ENCODE data around the gene PLPPR3. TPM values are rescaled to one million over a fixed set of nuclear protein-coding genes. Genes with fewer than 3 reads are reported as not detected.

Gene PLPPR3
- total and polyA plus RNA-seq, 9 of the 15 experiments (the other 6 are each of a cell fraction or from before 2014, with no cell fraction given): 0.01 to 48.2 (median 8.6) TPM

DNA sequence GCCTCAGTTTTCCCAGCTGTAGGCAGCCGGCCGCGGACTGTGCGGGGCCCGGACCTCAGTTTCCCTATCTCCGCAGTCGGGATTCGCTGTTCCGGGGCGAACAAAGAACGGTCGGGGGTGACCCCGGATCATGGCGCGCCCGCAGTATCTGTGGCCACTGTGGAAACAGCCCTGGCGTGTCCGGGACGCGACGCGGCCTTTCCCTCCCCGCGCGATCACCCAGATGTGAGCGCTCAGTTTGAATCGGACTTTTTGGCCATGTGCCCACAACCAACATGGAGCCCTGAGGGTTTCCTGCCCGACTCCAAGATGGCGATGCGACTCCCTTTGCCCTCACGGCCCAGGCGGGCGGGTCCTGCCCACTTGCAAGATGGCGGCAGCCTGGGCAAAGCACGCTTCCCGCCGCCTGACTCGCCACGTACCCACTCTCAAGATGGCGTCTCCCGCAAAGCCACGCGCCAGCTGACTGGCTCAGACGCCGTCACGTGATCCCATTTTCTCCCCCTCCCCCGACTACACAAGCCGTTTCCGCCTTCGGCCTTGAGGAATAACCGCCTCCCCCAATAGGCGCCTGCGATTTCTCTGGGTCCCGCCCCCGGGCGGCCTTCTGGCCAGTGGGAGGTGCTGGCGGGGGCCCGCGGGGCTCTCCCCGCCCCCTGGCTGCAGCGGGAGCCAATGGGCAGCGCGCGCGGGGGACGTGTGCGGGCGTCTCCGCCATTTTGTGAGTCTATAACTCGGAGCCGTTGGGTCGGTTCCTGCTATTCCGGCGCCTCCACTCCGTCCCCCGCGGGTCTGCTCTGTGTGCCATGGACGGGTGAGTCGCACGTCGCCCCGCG, 24.8 kb downstream of the PLPPR3 start, which contains the start of gene PTBP1 (continued):
- TF ChIP-seq FOXM1 (IDR thresholded peaks at IDR 0.05; ENCODE audit: low read depth): no peak; the same call in 1 of the 2 replicates
- TF ChIP-seq FOXM1 (CRISPR knock-in tag; IDR thresholded peaks at IDR 0.05; ENCODE audit: low read depth): no peak; the same call in 1 of the 2 replicates
- no peak for TF ChIP-seq ZKSCAN3 (CRISPR knock-in tag; IDR thresholded peaks at IDR 0.05)
- TF ChIP-seq, protein P1, sequence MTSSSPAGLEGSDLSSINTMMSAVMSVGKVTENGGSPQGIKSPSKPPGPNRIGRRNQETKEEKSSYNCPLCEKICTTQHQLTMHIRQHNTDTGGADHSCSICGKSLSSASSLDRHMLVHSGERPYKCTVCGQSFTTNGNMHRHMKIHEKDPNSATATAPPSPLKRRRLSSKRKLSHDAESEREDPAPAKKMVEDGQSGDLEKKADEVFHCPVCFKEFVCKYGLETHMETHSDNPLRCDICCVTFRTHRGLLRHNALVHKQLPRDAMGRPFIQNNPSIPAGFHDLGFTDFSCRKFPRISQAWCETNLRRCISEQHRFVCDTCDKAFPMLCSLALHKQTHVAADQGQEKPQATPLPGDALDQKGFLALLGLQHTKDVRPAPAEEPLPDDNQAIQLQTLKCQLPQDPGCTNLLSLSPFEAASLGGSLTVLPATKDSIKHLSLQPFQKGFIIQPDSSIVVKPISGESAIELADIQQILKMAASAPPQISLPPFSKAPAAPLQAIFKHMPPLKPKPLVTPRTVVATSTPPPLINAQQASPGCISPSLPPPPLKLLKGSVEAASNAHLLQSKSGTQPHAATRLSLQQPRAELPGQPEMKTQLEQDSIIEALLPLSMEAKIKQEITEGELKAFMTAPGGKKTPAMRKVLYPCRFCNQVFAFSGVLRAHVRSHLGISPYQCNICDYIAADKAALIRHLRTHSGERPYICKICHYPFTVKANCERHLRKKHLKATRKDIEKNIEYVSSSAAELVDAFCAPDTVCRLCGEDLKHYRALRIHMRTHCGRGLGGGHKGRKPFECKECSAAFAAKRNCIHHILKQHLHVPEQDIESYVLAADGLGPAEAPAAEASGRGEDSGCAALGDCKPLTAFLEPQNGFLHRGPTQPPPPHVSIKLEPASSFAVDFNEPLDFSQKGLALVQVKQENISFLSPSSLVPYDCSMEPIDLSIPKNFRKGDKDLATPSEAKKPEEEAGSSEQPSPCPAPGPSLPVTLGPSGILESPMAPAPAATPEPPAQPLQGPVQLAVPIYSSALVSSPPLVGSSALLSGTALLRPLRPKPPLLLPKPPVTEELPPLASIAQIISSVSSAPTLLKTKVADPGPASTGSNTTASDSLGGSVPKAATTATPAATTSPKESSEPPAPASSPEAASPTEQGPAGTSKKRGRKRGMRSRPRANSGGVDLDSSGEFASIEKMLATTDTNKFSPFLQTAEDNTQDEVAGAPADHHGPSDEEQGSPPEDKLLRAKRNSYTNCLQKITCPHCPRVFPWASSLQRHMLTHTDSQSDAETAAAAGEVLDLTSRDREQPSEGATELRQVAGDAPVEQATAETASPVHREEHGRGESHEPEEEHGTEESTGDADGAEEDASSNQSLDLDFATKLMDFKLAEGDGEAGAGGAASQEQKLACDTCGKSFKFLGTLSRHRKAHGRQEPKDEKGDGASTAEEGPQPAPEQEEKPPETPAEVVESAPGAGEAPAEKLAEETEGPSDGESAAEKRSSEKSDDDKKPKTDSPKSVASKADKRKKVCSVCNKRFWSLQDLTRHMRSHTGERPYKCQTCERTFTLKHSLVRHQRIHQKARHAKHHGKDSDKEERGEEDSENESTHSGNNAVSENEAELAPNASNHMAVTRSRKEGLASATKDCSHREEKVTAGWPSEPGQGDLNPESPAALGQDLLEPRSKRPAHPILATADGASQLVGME (CRISPR knock-in tag; IDR thresholded peaks at IDR 0.05): no peak
- TF ChIP-seq JUNB (CRISPR knock-in tag; conservative IDR thresholded peaks at IDR 0.05): no peak
- peak; percentile 100 for TF ChIP-seq EP400 (IDR thresholded peaks at IDR 0.05)
- no peak for TF ChIP-seq TRIM28 (IDR thresholded peaks at IDR 0.05)
- TF ChIP-seq POLR2A (conservative IDR thresholded peaks at IDR 0.05): peak; percentile 86
- TF ChIP-seq, protein P2, sequence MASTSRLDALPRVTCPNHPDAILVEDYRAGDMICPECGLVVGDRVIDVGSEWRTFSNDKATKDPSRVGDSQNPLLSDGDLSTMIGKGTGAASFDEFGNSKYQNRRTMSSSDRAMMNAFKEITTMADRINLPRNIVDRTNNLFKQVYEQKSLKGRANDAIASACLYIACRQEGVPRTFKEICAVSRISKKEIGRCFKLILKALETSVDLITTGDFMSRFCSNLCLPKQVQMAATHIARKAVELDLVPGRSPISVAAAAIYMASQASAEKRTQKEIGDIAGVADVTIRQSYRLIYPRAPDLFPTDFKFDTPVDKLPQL (IDR thresholded peaks at IDR 0.05; ENCODE audit: extremely low read depth, insufficient read length): peak; percentile 29
- TF ChIP-seq ZNF780A (CRISPR knock-in tag; IDR thresholded peaks at IDR 0.05): no peak
- no peak for TF ChIP-seq NELFE (IDR thresholded peaks at IDR 0.05; ENCODE audit: insufficient read depth, insufficient read length)
- TF ChIP-seq ZBTB8A (IDR thresholded peaks at IDR 0.05; ENCODE audit: partially characterized antibody): no peak
- TF ChIP-seq, protein P3, sequence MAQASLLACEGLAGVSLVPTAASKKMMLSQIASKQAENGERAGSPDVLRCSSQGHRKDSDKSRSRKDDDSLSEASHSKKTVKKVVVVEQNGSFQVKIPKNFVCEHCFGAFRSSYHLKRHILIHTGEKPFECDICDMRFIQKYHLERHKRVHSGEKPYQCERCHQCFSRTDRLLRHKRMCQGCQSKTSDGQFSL (CRISPR knock-in tag; IDR thresholded peaks at IDR 0.05): no peak
- TF ChIP-seq, protein P3 (tag; IDR thresholded peaks at IDR 0.05): no peak
- TF ChIP-seq, protein P4, sequence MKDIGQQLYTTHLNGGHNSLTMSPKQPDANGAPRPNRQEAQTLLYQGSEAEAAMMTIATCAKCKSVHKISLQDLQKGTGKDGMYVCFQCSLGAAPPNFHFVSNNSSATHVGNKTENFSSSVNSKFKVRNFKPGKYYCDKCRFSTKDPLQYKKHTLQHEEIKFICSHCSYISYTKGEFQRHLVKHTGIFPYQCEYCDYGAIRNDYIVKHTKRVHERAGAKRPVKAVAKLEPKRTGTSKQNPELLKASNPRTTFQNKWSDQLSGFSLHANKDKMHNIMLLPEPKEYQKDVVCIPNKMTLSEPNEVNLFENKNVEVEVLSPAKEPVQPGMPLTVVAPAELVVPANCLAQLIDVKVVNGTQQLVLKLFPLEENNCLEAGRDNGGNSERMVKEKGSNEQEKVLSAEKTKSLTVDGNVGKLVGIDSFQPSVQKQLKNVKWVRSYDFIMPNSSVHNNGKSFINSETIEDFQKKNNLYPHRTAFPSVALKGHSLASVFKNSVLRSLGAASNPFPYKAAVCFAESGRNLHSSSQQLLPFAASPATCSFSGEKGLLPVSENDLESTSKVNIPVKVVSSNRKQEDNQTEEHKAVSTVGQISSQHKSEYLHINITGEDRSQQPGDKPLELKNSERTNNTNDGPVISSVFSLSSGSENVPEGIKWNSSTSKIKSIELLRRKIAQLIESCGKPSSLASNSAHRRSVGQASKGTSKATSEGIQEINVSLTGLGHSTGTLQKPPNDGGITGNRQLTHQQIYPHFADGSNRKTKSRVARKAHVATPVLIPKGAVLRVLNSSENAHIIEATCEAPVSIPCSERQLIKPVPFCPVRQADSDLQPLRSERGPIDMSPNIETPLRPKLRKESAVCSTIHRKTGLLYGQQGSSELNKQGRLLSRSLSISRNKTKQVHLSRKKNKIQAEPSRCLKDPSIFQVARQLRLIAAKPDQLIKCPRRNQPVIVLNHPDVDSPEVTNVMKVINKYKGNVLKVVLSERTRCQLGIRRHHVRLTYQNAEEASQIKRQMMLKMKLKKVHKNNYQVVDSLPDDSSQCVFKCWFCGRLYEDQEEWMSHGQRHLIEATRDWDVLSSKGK (CRISPR knock-in tag; IDR thresholded peaks at IDR 0.05): no peak
- no peak for TF ChIP-seq TRIM24 (IDR thresholded peaks at IDR 0.05)
- TF ChIP-seq NR4A1 (CRISPR knock-in tag; IDR thresholded peaks at IDR 0.05): no peak; the same call in 1 of the 2 replicates
- TF ChIP-seq NR4A1 (tag; IDR thresholded peaks at IDR 0.05): peak; percentile 71; the same call in 1 of the 2 replicates

All from K562 (cell line).